GM21381 (cell line): ENCODE data around the gene PROM1.

Experiments used
- ATAC-seq: cut with Tn5 transposase; IDR thresholded peaks from one replicate; pipeline ENCODE4 v1.9.1; 2021; ENCODE audit warnings: mild to moderate bottlenecking, moderate library complexity; ENCODE audit not compliant: unreplicated experiment

Gene PROM1

GRCh38 chr4:16067515-16067914 lies 16.3 kb downstream of the PROM1 start:
- ATAC-seq: no peak

GRCh38 chr4:16066586-16067128 lies 17.2 kb downstream of the PROM1 start:
- ATAC-seq: no peak

DNA sequence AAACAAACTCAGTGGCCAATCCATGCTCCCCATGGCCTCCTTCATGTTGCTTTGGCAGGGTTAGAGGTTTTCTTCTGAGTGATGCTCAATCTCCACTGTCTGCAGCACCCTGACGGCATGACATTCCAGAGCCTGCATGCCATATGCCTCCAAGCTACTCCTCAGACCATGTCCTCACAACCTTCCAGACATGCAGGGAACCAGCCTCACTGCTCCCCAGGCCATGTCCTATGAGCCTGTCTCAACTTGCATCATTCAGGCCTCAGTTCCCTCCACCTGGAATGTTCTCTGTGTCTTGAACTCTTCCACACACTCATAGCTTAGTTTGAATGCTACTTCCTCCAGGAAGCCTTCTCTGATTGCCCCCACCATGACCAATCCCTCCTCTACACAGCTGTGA lies 18.8 kb downstream of the PROM1 start:
- ATAC-seq: no peak

GRCh38 chr4:16062601-16063000 lies 21.2 kb downstream of the PROM1 start:
- ATAC-seq: no peak

GRCh38 chr4:16056681-16057385 lies 27.0 kb downstream of the PROM1 start:
- ATAC-seq: no peak

GRCh38 chr4:16055873-16056272 lies 27.9 kb downstream of the PROM1 start:
- ATAC-seq: no peak

- ATAC-seq: no peak
Measured at GRCh38 chr4:16055471-16055870, 28.4 kb downstream of the PROM1 start.

DNA sequence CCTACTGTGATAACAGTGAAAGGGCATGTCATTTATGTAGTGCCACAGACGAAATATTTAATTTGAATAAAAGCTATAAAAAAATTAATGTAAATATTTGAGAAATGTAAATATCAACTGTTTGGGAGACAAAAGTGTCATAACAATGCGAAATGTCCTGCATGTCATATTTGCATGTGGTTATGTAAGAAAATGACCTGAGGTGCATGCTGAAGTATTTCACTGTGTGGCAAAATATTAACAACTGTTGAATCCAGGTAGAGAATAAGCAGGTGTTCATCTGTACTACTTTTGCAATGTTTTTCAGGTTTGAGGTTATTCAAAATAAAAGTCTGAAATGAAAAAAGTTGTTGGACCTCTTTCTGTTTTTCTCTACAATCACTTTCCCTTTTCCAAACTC lies 30.9 kb downstream of the PROM1 start:
- ATAC-seq: no peak

DNA sequence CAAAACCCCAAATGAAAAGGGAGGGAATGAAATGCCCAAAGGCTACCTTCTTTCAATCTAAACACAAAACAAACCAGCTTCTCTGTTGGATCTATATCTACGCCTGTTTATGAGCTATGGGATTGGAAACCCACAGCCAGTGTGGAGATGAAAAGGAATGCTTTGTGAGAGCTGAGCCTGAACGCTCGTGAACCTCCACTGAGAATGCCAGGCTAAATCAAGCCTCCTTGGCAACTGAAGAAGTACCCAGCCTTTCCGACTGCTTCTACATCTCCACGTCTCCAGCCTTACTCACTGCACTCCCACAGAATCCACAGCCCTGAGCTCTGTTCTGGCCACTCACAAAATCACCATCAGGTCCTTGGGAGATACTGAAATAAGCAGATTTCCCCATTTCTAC lies 31.8 kb downstream of the PROM1 start:
- ATAC-seq: no peak

DNA sequence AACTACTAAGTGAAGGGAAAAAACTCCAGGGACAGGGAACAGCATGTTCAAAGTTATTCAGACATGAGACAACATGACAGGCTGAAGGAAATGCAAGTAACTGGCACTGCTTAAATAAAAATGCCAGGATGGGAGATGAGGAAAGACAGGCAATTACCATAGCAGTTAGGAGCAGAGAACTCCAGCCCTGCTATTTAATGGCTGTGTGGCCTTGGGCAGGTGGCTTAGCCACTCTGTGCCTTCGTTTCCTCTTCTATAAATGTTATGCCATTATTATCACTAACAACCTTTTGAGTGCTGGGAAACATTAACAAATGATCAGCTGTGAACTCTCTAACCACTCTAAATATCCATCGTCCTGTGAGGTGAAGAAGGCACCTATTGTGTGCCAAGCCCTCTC lies 32.7 kb downstream of the PROM1 start:
- ATAC-seq: no peak

GRCh38 chr4:16050669-16051068 lies 33.2 kb downstream of the PROM1 start:
- ATAC-seq: no peak

DNA sequence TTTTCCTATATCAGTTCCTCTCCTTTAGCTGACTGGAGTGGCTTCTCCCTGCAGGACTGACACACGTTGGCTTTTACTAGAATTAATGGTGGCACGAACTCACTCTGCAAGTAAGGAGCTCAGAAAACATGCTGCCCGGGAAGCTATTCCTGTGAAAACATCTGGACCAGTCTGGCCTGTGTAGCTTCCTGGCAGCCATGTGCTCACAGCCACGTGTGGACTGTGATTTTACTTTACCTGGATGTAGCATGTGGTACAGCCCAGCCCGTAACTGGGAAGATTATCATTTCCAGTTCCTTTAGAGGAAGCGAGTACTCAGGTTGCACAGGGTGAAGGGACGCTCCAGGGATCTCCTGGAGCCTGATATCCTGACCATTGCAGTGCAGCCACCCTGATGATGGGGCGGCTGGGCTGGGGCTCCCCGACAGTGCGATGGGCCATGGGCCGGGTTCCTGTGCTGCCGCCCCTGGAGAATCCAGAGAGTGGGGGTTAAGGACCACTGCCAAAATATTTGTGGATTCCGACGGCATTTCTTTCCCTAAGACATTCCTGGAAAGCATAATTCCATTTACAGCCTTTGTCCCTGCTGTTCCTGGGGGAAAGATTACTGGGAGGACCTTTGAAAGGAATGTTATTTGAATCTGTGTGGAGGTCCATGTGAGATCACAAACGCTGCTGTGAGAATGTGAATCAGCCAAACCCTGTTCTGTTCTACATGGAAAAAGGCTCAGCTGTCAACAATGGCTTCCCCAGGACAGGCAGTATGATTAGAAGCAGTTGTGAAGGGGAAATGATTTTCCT lies 35.0 kb downstream of the PROM1 start:
- no peak for ATAC-seq

DNA sequence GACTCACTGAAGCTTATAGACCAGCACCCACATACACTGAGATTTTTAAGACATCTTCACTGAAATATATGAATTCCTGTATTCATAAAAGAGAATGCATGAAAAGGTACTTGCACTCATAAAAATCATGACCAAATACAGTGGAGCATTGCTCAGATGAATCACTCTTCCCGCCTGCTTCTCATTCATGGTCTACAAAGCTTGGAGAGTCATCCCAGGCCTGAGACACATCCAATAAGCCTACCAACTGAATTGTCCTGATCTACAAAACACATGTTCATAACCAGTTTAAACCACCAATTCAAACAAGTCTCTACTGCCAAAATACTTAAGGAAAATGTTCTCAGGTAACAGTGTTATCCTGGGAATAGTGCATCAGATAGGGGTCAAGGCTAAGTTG lies 38.1 kb downstream of the PROM1 start:
- ATAC-seq: no peak

GRCh38 chr4:16043642-16044498 lies 40.0 kb downstream of the PROM1 start:
- ATAC-seq: no peak

DNA sequence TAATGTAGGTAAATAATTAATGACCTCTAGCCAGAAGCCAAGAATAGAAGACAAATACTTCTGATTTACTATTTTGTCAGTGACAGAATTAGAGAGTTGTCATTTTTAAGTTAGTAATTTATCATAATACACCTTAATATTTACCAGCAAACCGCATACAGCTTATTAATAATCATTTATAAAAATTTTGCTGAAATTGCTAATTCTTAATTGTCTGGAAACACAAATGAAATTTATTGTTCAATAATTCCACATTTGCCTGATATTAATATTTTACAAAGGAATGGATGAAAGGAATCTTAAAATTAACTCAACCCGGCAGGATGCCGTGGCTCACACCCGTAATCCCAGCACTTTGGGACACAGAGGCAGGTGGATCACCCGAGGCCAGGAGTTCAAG lies 44.7 kb downstream of the PROM1 start:
- no peak for ATAC-seq

DNA sequence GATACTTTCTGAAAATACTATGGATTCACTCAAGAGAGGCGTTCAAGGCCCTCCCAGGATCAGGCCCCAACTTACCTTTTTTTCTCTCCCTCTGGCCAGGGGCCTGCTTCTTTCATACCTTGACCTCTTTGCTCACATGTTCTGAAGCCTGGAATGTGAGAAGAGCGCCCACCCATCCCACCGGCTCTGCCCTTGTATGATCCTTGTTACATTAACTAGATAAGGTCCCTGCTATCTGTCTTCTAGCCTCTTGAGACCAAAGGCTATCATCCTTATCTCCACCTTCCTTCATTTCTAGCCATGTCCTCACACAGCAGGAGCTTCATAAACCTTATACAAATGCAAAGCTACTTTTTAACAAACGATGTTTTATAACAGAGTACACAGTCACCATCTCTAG lies 45.9 kb downstream of the PROM1 start:
- no peak for ATAC-seq

GRCh38 chr4:16035843-16036242 lies 48.0 kb downstream of the PROM1 start:
- ATAC-seq: no peak

DNA sequence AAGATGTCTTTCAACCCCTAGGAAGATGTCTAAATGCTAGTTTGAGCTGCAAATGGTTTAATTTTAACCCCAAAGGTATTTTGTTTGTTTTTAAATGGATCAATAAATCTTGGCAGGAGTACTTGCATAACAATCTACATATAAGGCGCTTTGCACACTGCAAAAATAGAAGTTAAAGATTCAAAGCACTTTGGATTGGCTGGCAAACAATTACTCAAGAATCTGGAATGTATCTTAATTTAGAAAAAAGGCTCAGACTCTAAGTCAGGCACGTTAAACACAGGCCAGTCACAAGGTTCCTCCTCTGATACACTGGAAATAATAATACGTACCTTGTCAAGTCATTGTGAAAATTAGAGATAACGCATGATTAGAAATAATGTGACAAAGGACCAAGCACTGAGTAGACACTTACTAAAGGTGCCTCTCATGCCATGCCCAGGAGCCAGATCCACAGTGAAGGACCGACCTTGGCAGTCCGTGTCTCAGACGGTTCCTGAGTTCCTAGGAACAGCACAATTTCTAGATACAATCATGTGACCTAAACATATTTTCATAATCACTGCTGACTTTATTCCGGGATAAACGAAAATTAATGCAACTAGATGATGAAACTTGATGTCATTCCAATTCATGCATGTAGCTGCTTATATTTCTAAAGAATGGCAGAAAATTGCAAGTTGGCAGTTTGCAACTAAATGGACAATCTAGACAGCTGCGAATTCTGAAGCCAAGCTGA lies 49.6 kb downstream of the PROM1 start:
- ATAC-seq: no peak

DNA sequence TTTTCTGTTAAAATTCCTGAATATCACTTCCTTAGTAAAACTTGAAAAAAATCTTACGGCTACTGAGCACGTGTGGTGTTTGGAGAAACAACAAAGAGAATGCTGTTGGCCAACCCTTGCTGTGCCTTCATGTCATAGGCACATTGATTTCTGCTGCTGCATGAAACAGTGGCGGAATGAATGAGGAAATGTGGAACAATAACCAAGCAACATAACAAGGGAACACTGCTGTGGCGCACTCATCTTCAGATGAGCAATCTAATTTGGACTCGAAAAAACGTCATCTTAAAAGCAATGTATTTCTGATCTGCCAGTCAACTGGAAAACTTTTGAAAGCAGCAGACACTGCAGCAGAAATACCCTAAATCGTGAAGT lies 51.4 kb downstream of the PROM1 start:
- ATAC-seq: no peak

GRCh38 chr4:16031546-16032395 lies 52.1 kb downstream of the PROM1 start:
- no peak for ATAC-seq
